A549 treated with GW870086 at 1 μM for 4 hours (cell line): ENCODE results near the gene ACTR3C. TPM values are rescaled to one million over a fixed set of nuclear protein-coding genes. Genes with fewer than 3 reads are reported as not detected.

ENCODE experiments used
- total RNA-seq: library from RNA; stranded (reverse); fragments of 200-300 nt; extraction: Qiagen RNA extraction; gene quantifications from 5 replicates; pipeline ENCODE4 v1.2.3, GENCODE V29; 2022; ENCODE audit warnings: low read depth

Gene ACTR3C
- total RNA-seq = 0.36 TPM in 1 of 5 replicates, not detected in the others

GRCh38 chr7:150322833-150323681, at the start of gene ACTR3C, which contains the start of gene LRRC61:
ACTR3C (minus strand) TSS chr7:150323545; CDS start chr7:150295296, 28,249 bp downstream.
LRRC61 (plus strand) TSS chr7:150323355; CDS start chr7:150336862, 13,507 bp downstream.

GRCh38 chr7:150368096-150368883, 44.9 kb upstream of the ACTR3C start, which contains the start of gene REPIN1:
REPIN1 (plus strand) TSS chr7:150368822; CDS start chr7:150369712, 890 bp downstream.

GRCh38 chr7:150341263-150342120, 18.1 kb upstream of the ACTR3C start, which contains the start of gene RARRES2:
RARRES2 (minus strand) TSS chr7:150341629; CDS start chr7:150340609, 1,020 bp downstream.

Other genes with a start within 250 kb of the ACTR3C start
- 0.07 to 0.20 TPM in 2 of 5 replicates, not detected in the others for gene LRRC61, start 190 bp downstream of the ACTR3C start, total RNA-seq
- gene RARRES2, start 18.1 kb upstream of the ACTR3C start, total RNA-seq = not detected in 5 replicates
- gene REPIN1, start 45.3 kb upstream of the ACTR3C start, total RNA-seq = 72.0 to 88.5 TPM (median 83.6 TPM) in 5 replicates
- 4.5 to 6.3 TPM (median 5.2 TPM) in 5 replicates for gene ZNF775, start 55.8 kb upstream of the ACTR3C start, total RNA-seq
- not detected in 5 replicates for gene GIMAP8, start 127.1 kb upstream of the ACTR3C start, total RNA-seq
- gene GIMAP7, start 191.3 kb upstream of the ACTR3C start, total RNA-seq = not detected in 5 replicates
- not detected in 5 replicates for gene GIMAP4, start 243.8 kb upstream of the ACTR3C start, total RNA-seq